Fibroblast of gingiva (primary cell): Measurements from ENCODE around the gene IL10RA.

Experiments used
- DNase-seq: peaks from one replicate; pipeline ENCODE4 v3.0.0-alpha.2; 2011; ENCODE audit warnings: low read depth

IL10RA gene

DNA sequence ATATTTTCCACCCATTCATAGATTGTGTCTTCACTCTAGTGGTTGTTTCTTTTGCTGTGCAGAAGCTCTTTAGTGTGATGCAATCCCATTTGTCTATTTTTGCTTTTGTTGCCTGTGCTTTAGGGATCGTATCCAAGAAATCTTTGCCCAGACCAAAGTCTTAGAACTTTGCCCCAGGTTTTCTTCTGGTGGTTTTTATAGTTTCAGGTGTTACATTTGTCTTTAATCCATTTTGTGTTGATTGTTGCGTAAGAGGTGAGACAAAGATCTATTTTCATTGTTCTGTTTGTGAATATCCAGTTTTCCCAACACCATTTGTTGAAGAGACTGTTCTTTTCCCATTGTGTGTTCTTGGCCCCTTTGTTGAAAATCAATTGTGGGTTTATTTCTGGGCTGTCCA, 6.4 kb downstream of the IL10RA start:
- no peak for DNase-seq

DNA sequence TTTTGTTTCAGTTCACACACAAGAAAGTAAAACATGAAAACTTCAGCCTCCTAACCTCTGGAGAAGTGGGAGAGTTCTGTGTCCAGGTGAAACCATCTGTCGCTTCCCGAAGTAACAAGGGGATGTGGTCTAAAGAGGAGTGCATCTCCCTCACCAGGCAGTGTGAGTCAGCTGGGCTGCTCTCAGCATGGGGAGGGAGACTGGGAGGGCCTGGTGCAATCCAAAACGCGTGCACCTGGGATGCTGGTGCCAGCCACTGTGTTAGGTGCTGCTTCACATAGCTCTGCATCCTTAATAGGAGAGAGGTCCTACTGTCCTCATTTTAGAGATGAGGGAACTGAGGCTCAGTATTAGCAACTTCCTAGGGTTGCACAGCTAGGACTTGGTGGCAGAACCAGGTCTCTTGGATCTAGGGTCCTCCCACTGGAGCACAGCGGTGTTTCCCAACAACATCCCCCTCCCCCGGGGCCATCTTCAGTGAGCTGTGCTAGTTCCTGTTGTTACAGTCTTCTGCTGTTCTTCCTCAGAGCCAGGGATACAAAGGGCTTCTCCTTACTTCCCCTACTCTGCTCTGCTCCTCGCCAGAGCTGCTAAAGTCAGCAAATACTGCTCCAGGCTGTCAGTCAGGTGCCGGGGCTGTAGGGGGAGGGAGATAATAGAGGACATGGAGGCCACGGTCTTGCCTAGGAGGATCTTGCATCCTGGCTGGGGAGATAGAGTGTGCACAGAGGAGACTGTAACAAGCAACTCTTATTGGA, 8.0 kb downstream of the IL10RA start:
- DNase-seq, result no peak

DNA sequence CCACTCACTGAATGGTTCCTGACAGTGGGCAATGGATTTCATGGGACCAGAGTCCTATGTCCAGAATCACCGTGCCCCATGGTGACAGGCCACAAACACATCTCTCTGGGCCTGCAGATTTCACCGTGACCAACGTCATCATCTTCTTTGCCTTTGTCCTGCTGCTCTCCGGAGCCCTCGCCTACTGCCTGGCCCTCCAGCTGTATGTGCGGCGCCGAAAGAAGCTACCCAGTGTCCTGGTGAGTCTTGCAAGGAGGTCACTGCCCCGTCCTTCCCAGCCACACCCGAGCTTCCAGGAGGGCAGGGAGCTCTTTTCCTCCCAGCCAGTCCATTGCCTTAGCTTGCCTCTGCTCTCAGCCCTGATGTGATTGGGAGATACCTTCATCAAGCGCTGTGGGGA, 9.3 kb downstream of the IL10RA start:
- no peak for DNase-seq

DNA sequence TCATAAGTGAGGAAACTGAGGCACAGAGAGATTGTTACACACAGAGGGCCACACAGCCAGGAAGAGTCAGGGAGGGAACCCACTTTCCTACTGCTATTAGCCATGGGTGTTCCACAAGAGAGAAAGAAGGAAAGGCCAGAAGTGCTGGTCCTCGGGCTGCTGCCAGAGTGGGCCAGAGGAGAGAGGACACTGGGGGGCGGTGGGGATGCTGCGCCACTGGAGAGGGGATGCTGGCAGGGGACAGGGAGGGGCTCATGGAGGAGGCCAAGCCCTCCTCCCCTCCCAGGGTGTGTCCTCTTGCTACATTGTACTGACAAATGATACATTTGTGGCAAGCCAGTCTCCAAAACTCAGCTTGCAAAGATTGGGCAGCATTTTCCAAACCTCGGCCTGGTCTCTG, 9.9 kb downstream of the IL10RA start:
- no peak for DNase-seq

DNA sequence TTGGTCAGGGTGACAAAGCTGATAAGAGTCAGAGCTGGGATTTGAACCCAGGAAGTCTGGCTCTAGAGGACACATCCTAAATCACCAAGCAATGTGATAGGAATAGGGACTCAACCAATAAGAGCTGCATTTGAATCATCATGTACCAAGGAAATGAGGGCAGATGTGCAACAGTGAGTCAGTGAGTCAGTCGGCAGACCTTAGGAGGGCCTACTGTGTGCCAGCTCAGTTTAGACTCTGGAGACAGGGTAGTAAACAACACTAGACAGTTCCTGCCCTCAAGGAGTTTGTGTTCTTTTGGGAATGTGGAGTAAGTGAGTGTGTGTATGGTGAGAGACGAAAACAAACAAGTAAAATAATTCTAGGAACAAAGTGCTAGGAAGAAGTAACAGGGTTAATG, 11.2 kb downstream of the IL10RA start:
- DNase-seq, result no peak

DNA sequence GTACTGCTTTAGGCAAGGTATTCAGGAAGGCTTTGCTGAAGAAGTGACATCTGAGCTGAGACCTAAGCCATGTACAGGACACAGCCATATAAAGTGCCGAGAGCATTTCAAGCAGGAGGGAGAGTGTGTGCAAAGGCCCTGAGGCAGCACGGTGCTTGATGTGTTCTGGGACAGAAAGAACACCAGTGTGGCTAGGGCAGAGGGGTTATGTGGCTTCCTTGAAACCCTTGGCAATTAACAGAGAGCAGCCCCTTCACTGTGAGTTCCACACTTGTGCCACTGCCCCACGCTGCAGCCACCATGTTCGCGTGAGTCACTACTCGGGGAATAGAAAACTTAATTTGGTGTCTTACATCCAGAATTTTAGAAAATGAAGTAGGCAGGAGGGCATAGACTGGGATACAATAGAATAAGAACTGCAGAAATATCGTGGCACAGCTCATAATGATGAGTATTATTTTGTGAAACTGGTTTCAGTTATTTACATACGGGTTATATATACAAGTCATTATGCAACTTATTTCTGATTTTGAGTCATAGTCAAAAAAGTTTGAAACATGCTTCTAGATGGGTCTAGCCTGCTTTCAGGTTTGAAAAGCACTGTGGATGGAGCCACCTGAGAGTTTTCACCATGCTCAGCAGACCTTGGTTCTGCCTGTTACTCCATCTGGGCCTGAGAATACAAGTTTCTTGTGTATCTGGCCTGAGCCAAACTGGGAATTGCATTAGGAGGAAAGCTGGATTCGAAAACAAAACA, 11.8 kb downstream of the IL10RA start:
- no peak for DNase-seq

DNA sequence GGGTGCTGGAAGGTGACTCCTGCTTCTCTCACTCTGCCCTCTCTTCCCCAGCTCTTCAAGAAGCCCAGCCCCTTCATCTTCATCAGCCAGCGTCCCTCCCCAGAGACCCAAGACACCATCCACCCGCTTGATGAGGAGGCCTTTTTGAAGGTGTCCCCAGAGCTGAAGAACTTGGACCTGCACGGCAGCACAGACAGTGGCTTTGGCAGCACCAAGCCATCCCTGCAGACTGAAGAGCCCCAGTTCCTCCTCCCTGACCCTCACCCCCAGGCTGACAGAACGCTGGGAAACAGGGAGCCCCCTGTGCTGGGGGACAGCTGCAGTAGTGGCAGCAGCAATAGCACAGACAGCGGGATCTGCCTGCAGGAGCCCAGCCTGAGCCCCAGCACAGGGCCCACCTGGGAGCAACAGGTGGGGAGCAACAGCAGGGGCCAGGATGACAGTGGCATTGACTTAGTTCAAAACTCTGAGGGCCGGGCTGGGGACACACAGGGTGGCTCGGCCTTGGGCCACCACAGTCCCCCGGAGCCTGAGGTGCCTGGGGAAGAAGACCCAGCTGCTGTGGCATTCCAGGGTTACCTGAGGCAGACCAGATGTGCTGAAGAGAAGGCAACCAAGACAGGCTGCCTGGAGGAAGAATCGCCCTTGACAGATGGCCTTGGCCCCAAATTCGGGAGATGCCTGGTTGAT, 12.6 kb downstream of the IL10RA start:
- no peak for DNase-seq

DNA sequence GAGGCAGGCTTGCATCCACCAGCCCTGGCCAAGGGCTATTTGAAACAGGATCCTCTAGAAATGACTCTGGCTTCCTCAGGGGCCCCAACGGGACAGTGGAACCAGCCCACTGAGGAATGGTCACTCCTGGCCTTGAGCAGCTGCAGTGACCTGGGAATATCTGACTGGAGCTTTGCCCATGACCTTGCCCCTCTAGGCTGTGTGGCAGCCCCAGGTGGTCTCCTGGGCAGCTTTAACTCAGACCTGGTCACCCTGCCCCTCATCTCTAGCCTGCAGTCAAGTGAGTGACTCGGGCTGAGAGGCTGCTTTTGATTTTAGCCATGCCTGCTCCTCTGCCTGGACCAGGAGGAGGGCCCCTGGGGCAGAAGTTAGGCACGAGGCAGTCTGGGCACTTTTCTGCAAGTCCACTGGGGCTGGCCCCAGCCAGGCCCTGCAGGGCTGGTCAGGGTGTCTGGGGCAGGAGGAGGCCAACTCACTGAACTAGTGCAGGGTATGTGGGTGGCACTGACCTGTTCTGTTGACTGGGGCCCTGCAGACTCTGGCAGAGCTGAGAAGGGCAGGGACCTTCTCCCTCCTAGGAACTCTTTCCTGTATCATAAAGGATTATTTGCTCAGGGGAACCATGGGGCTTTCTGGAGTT, 13.3 kb downstream of the IL10RA start:
- DNase-seq, result no peak

DNA sequence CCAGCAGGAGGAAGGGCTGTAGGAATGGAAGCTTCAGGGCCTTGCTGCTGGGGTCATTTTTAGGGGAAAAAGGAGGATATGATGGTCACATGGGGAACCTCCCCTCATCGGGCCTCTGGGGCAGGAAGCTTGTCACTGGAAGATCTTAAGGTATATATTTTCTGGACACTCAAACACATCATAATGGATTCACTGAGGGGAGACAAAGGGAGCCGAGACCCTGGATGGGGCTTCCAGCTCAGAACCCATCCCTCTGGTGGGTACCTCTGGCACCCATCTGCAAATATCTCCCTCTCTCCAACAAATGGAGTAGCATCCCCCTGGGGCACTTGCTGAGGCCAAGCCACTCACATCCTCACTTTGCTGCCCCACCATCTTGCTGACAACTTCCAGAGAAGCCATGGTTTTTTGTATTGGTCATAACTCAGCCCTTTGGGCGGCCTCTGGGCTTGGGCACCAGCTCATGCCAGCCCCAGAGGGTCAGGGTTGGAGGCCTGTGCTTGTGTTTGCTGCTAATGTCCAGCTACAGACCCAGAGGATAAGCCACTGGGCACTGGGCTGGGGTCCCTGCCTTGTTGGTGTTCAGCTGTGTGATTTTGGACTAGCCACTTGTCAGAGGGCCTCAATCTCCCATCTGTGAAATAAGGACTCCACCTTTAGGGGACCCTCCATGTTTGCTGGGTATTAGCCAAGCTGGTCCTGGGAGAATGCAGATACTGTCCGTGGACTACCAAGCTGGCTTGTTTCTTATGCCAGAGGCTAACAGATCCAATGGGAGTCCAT, 14.1 kb downstream of the IL10RA start:
- DNase-seq, result no peak

DNA sequence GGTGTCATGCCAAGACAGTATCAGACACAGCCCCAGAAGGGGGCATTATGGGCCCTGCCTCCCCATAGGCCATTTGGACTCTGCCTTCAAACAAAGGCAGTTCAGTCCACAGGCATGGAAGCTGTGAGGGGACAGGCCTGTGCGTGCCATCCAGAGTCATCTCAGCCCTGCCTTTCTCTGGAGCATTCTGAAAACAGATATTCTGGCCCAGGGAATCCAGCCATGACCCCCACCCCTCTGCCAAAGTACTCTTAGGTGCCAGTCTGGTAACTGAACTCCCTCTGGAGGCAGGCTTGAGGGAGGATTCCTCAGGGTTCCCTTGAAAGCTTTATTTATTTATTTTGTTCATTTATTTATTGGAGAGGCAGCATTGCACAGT, 14.6 kb downstream of the IL10RA start:
- DNase-seq, result no peak

DNA sequence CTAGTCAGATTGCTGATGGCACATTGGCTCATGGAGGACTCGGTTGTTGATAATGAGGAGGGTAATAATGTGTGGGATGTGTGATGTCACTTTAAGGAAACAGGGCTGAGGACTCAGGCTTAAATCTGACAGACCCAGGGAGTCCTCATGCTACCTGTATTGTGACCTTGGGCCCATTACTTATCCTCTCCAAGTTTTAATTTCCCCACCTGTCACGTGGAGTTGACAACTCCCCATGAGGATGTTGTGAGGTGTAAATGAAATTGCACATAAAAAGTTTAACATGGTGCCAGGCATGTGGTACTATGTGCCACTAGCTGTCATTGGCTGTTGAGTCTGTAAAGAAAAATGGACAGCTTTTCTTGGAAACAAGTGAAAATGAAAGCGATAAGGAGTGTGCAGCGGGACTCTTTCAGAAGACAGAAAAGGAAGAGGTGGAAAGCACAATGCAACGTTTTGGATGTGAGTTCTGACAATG, 15.3 kb downstream of the IL10RA start:
- no peak for DNase-seq

DNA sequence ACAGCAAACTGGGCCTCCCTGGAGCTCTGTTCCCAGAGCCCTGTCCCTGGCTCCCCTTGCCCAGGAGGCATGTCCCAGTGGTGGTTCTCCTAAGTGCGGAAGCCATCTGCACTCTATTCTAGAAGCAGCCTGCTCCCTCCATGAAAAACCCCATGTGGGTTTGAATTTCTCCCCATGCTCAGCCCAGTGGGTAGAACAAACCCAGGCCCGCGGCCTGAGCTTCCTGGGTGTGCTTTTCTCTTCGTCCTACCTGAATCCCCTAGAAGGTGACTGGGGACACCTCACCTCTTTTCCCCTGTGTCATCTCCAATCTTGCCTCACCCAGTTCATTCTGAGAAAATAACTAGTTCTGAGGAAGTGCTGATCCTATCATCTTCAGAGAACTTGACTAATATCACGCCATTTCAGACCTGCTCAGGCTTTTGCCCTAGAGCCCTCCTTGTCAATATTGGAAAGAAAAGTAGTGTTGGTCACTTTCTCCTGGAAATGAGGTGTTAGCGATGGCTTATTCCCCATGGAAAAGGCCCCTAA, 15.9 kb downstream of the IL10RA start:
- no peak for DNase-seq

DNA sequence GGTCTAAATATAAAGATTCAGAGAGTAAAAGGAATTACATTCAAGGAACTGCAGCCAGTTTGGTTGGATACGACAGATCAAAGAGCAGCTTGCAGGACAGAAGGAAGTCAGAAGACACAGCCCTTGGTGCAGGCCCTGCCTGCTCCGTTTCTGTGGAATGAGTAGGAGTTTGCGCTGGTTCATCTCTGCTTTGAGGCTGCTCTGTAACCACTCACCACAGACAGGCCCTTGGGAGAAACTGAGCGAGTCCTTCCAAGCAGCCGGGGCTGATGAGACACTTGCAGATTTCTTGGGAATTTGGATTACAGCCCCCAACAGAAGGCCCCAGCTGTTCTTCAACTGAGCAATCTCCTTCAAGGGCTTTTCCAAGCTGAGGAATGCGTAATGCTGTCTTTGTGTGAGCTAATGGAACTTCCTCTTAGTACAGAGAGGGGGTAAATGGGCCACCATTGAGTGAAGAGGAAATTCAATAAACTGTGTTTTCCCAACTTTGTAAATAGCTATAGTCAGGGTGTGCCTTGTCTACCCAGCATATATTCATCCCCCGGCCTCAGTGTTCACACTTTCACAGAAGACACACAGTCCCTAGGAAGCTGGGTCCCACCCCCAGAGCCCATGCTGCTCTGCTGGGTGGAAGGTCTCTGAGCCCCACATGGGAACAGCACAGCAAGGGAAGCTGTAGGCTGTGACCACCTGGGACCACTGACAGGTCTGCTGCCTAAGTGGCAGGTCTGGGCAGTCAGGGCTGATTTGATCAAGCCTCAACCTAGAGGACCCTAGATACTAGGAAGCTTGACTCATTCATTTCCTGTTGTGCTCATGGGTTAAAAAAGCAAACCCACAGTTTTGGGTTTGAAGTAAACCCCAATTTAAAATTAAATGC, 16.6 kb downstream of the IL10RA start:
- no peak for DNase-seq

DNA sequence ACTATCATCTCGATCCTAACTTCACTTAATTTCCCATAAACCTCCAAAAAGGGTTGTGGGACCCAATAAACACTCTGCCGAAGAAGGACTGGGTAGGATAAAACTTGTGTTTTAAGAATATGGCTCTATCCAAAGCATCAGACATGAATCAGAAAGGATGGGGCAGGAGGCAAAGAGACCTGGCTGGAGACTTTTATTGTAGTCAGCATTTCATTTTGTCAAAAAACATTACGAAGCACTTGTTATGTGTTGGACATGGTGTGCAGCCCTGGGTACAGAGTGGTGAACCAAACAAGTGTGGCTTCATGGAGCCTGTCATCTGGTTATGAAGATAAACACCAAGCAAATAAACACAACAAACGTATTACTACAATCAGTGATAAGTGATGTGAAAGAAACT, 17.3 kb downstream of the IL10RA start:
- DNase-seq, result no peak

DNA sequence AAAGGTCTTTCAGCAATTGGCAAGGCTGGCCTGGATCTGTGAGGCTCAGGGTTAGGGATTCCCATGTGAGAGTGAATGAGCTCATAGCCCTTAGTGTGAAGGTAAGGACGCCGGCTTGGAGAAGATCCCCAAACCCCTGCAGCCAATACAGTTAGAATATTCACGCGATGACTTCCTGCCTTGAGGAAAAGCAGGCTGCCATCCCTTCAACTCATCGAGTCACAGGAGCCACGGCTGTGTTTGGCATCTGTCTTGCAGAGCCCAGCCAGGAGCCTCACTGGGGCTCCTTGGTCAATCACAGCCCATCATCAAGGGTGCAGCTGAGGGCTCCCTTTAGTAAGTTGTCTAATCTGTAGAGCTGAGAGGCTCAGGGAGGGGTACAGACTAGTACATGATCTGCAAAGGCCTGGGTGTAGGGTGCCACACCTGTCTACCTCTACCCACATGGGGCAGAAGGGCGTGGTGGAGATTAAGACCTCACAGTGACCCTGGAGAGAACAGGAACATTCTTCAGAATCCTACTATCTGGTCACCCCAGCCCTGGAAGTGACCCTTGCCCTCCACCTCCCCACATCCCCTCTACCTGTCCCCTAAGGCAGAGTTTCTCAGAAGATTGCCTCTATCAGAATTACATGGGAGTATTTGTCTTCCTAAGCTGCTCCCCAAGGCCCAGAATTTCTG, 18.5 kb downstream of the IL10RA start:
- DNase-seq, result no peak

DNA sequence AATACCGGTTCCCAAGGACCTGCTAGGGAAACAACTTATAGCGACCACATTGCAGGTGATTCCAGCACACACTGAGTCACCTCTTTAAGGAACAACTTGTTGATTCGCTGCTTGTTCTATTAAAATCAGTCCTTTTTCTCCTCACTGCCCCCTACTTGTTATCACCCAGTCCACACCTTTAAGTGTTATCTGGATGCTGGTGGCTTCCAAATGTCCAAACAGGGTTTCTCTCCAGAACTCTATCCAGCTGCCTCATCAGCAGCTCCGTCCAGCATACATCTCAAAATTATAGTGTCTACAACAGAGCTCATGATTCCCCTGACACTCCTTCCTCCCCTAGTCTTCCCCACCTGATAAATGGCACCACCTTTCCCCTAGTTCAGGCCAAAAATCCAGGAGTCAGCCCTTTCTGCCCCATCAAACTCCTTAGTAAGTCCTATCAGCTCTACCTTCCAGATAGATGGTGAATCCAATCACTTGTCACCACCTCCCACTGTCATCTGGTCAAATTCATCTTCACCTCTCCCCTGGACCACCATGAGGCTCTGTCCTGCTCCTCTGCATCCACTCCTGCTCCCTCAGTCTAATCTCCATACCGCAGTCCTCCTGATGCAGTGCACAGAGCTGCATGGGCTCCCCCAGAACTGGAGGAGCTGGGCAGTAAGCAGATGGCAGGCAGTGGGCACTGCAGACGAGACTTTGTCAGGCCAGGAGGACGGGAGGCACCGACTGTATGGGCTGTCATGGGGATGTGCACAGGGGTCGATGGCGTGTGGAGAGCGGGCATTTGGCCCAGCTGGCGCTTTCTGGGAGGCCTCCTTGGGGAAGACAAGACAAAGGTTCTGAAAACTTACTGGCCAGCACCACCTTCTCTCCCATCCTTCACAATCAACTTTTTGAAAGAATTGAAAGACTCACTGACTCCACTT, 19.3 kb downstream of the IL10RA start:
- DNase-seq, result no peak

DNA sequence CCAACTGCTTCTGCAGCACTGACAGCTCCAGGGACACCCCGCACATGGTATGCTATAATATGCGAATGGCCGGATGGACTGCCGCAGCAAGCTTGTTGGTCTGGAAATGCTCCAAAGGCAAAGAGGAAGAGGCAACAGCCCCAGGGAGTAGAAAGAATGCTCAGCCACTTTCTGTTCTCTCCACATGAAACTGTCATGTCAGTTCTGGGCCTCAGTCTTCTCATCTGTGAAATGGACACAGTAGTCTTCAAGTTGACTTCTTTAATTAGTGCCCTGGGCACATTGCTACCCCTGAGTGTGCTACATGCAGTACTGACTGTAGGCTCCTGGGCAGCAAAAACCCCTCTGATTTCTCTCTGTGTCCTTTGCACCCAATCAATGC, 19.9 kb downstream of the IL10RA start:
- DNase-seq, result no peak

DNA sequence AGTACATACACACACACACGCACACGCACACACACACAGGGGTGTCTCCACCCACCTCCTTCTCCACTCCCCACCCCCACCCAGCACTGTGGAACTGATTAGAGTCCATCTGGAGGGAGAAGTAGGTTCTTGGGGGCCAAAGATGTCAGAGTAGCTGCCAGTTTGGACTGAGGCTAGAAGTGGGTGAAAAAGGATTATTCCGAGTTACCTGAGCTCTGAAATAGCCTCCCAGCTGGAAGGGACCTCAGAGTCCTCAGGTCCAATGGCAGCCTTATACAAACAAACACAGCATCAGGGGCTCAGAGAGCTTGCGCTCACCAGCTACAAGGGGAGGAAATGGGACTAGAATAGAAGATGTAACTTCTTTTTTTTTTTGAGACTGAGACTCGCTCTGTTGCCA, 20.8 kb downstream of the IL10RA start:
- DNase-seq, result no peak
